Measurements from ENCODE around the gene NR3C1. TPM values are rescaled to one million over a fixed set of nuclear protein-coding genes. Genes with fewer than 3 reads are reported as not detected.

Gene NR3C1
- total RNA-seq, 1 experiment from 2014 or later: 12.7 TPM

- intact Hi-C loops (cut with micrococcal nuclease; ENCODE audit: unreplicated experiment): no loop called here
- DNase-seq (ENCODE audit: low spot score): no peak
- TF ChIP-seq CTCF (conservative IDR thresholded peaks at IDR 0.05; ENCODE audit: low read depth, low read length) (no peak), EZH2 (IDR thresholded peaks at IDR 0.05; ENCODE audit: borderline replicate concordance, low read depth, low read length, poor library complexity, severe bottlenecking) (no peak)
- no peaks in the 10 kb centered on the region for H3K36me3 ChIP-seq (ENCODE audit: insufficient read depth, low read length, poor library complexity, severe bottlenecking)
- H3K4me3 ChIP-seq (ENCODE audit: low read depth, low read length, poor library complexity, severe bottlenecking): no peak overlapping the region
- H3K27me3 ChIP-seq (replicated peaks; ENCODE audit: insufficient read depth, low read depth, low read length, poor library complexity): no peaks in the 10 kb centered on the region
- no peaks in the 10 kb centered on the region for H3K4me1 ChIP-seq (ENCODE audit: insufficient read depth, low read length, poor library complexity, severe bottlenecking)
- ChIA-PET CTCF (no interaction called here), POLR2A (ENCODE audit: low non-redundant PET) (no interaction called here)
- no TSS peak for BruUV-seq (replicated peaks)
- H3K9me3 ChIP-seq (ENCODE audit: low read depth, low read length, poor library complexity, severe bottlenecking): no peaks in the 10 kb centered on the region
- no peak overlapping the region for H3K27ac ChIP-seq (ENCODE audit: low read depth, low read length, poor library complexity, severe bottlenecking)
Observed at GRCh38 chr5:143374496-143375217, 28.8 kb downstream of the NR3C1 start.

DNA sequence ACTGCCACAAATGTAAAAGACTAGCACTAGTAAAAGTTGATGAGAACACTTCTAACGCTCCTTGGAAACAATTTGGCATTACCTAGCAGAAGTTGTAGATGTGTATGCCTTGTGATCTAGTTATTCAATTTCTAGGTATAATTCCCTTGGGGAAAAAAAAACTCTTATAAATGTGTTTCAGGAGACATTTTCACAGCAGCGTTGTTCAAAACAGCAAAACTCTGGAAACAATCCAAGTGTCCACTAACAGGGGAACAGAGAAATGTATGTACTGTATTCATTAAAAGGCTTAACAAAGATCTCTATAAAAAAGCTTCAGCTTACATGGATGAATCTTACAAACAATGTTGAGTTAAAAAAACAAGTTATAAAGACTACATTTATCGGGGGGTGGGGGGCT is 30.4 kb downstream of the NR3C1 start:
- POLR2A ChIA-PET (ENCODE audit: low non-redundant PET): no interaction called here
- no peaks in the 10 kb centered on the region for H3K36me3 ChIP-seq (ENCODE audit: insufficient read depth, low read length, poor library complexity, severe bottlenecking)
- DNase-seq (ENCODE audit: low spot score): no peak
- H3K4me1 ChIP-seq (ENCODE audit: insufficient read depth, low read length, poor library complexity, severe bottlenecking): no peaks in the 10 kb centered on the region
- CTCF ChIA-PET: no interaction called here
- H3K27me3 ChIP-seq (replicated peaks; ENCODE audit: insufficient read depth, low read depth, low read length, poor library complexity): no peaks in the 10 kb centered on the region
- intact Hi-C loops (cut with micrococcal nuclease; ENCODE audit: unreplicated experiment): no loop called here
- no peak overlapping the region for H3K27ac ChIP-seq (ENCODE audit: low read depth, low read length, poor library complexity, severe bottlenecking)
- no peak for TF ChIP-seq CTCF (conservative IDR thresholded peaks at IDR 0.05; ENCODE audit: low read depth, low read length)
- no peak for TF ChIP-seq EZH2 (IDR thresholded peaks at IDR 0.05; ENCODE audit: borderline replicate concordance, low read depth, low read length, poor library complexity, severe bottlenecking)
- no TSS peak for BruUV-seq (replicated peaks)
- H3K4me3 ChIP-seq (ENCODE audit: low read depth, low read length, poor library complexity, severe bottlenecking): no peak overlapping the region
- H3K9me3 ChIP-seq (ENCODE audit: low read depth, low read length, poor library complexity, severe bottlenecking): no peaks in the 10 kb centered on the region

DNA sequence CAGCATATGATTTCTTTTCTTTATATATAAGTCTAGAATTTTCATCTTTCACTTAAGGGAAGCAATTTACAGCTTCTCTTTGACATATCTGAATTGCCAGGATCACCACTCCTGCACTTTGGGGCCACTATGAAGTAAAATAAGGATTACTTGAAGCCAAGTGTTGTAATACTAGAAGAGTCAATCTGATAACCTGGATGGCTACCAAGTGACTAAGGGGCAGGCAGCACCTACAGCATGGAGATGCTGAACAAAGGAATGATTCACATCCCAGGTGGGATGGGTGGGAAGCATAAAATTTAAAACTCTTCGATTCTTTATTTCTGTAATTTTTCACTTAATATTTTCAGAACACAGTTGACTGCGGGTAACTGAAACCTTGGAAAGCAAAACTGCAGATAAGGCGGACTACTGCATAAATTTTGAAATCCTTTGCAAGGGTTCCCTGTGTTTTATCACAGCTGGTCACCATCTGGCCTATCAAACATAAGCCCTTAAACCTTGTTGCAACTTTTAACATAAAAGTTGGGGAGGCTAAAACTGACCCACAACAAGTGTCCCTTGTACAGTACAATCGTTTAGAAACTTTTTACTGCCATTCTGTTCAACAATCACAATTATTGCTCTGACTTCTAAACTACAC is 31.2 kb downstream of the NR3C1 start:
- POLR2A ChIA-PET (ENCODE audit: low non-redundant PET): no interaction called here

More for the DNA sequence above, 31.2 kb downstream of the NR3C1 start:
- CTCF ChIA-PET: no interaction called here
- no peaks in the 10 kb centered on the region for H3K36me3 ChIP-seq (ENCODE audit: insufficient read depth, low read length, poor library complexity, severe bottlenecking)
- no peak overlapping the region for H3K4me3 ChIP-seq (ENCODE audit: low read depth, low read length, poor library complexity, severe bottlenecking)
- intact Hi-C loops (cut with micrococcal nuclease; ENCODE audit: unreplicated experiment): no loop called here
- H3K27ac ChIP-seq (ENCODE audit: low read depth, low read length, poor library complexity, severe bottlenecking): no peak overlapping the region
- BruUV-seq (replicated peaks): no TSS peak
- H3K9me3 ChIP-seq (ENCODE audit: low read depth, low read length, poor library complexity, severe bottlenecking): no peaks in the 10 kb centered on the region
- no peaks in the 10 kb centered on the region for H3K27me3 ChIP-seq (replicated peaks; ENCODE audit: insufficient read depth, low read depth, low read length, poor library complexity)
- H3K4me1 ChIP-seq (ENCODE audit: insufficient read depth, low read length, poor library complexity, severe bottlenecking): no peaks in the 10 kb centered on the region
- TF ChIP-seq CTCF (conservative IDR thresholded peaks at IDR 0.05; ENCODE audit: low read depth, low read length): no peak
- DNase-seq (ENCODE audit: low spot score): no peak

Data from A673 (cell line).